Chondrocyte (in vitro differentiated cells): ENCODE measurements around the gene PPP1R12C. TPM values are rescaled to one million over a fixed set of nuclear protein-coding genes. Genes with fewer than 3 reads are reported as not detected.
A peak's percentile ranks its signal among the peaks of the same experiment; 100 is the strongest.

ENCODE experiments used
- DNase-seq: peaks from one replicate; pipeline ENCODE4 v3.0.0; 2021; ENCODE audit warnings: mixed read lengths, low spot score
- H3K27ac Mint-ChIP-seq: one replicate; pipeline ENCODE4 v1.8.0; 2021; ENCODE audit warnings: mild to moderate bottlenecking, moderate library complexity, mixed read lengths; ENCODE audit not compliant: unreplicated experiment
- H3K27me3 Mint-ChIP-seq: 2 replicates; pipeline ENCODE4 v1.8.0; 2021; ENCODE audit warnings: low read depth, mixed read lengths
- H3K36me3 Mint-ChIP-seq: 2 replicates; pipeline ENCODE4 v1.8.0; 2021; ENCODE audit warnings: low read depth, mixed read lengths
- H3K4me1 Mint-ChIP-seq: 2 replicates; pipeline ENCODE4 v1.8.0; 2021; ENCODE audit warnings: low read depth, mild to moderate bottlenecking, mixed read lengths
- H3K4me3 Mint-ChIP-seq: one replicate; pipeline ENCODE4 v1.8.0; 2021; ENCODE audit warnings: mild to moderate bottlenecking, moderate library complexity, mixed read lengths; ENCODE audit not compliant: unreplicated experiment
- H3K9me3 Mint-ChIP-seq: 2 replicates; pipeline ENCODE4 v1.8.0; 2021; ENCODE audit warnings: low read depth, mixed read lengths
- microRNA-seq: library from miRNA; unstranded; fragments of <30 nt; microRNA quantifications from one replicate; pipeline ENCODE4 v1.2.0, GENCODE V29; 2020; ENCODE audit warnings: borderline number of aligned reads
- total RNA-seq: library from RNA; stranded (reverse); gene quantifications from 3 replicates; pipeline ENCODE4 v1.2.1, GENCODE V29; 2021
- TF ChIP-seq, protein P1 (sequence below): fragments of 200-600 bp; sonication (generic); IDR thresholded peaks from 2 replicates; pipeline ENCODE4 v1.5.0; 2021; ENCODE audit warnings: antibody characterized with exemption, mild to moderate bottlenecking, moderate library complexity

PPP1R12C gene
- total RNA-seq, 1 donor from 2014 or later, result 103 TPM

DNA sequence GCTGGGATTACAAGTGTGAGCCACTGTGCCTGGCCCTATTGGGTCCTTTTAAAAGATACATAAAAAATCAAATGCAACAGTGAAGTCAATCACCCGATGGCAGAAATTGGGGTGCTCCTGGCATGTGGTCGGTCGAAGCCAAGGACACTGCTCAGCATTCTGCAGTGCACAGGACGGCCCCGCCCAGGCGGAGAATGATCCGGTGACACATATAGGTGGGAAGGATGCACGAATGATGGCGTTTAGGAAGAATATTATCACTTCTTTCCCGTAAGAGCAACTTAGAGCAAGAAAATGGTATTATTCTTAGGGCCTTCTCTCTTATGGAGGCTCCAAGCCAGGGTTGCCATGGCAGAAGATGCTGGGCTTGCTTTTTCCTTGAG, 76.2 kb downstream of the PPP1R12C start:
- Mint-ChIP-seq H3K4me3 (no peak overlapping the region), H3K27me3 (no peaks in the 10 kb centered on the region), H3K27ac (no peak overlapping the region), H3K4me1 (no peaks in the 10 kb centered on the region), H3K9me3 (no peaks in the 10 kb centered on the region), H3K36me3 (peaks cover 18% of the 10 kb centered on the region)
- peak; percentile 59 for DNase-seq
- TF ChIP-seq, protein P1, sequence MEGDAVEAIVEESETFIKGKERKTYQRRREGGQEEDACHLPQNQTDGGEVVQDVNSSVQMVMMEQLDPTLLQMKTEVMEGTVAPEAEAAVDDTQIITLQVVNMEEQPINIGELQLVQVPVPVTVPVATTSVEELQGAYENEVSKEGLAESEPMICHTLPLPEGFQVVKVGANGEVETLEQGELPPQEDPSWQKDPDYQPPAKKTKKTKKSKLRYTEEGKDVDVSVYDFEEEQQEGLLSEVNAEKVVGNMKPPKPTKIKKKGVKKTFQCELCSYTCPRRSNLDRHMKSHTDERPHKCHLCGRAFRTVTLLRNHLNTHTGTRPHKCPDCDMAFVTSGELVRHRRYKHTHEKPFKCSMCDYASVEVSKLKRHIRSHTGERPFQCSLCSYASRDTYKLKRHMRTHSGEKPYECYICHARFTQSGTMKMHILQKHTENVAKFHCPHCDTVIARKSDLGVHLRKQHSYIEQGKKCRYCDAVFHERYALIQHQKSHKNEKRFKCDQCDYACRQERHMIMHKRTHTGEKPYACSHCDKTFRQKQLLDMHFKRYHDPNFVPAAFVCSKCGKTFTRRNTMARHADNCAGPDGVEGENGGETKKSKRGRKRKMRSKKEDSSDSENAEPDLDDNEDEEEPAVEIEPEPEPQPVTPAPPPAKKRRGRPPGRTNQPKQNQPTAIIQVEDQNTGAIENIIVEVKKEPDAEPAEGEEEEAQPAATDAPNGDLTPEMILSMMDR, result no peak

Small RNA genes within 50 kb of the gene (microRNA-seq; reads per million reads assigned to microRNA genes)
- not detected for gene MIR7975

Other genes starting within 250 kb of the PPP1R12C start
- not detected in 3 replicates for gene FCAR, start 243.4 kb downstream of the PPP1R12C start, total RNA-seq
- not detected in 3 replicates for gene NCR1, start 211.5 kb downstream of the PPP1R12C start, total RNA-seq
- not detected in 3 replicates for gene NLRP7, start 170.1 kb downstream of the PPP1R12C start, total RNA-seq
- 19.1 to 21.7 TPM (median 21.1 TPM) in 3 replicates for gene NLRP2, start 151.3 kb downstream of the PPP1R12C start, total RNA-seq
- gene GP6, start 79.4 kb downstream of the PPP1R12C start, total RNA-seq, result 0.51 TPM in 1 of 3 replicates, not detected in the others
- 9.7 to 13.7 TPM (median 11.1 TPM) in 3 replicates for gene RDH13, start 54.5 kb downstream of the PPP1R12C start, total RNA-seq
- gene EPS8L1, start 41.8 kb downstream of the PPP1R12C start, total RNA-seq, result 4.1 to 7.9 TPM (median 6.8 TPM) in 3 replicates
- gene TNNT1, start 31.6 kb upstream of the PPP1R12C start, total RNA-seq, result 0.62 TPM in 1 of 3 replicates, not detected in the others
- not detected in 3 replicates for gene TNNI3, start 40.1 kb upstream of the PPP1R12C start, total RNA-seq
- 0.90 to 2.2 TPM (median 1.3 TPM) in 3 replicates for gene DNAAF3, start 49.0 kb upstream of the PPP1R12C start, total RNA-seq
- gene SYT5, start 62.7 kb upstream of the PPP1R12C start, total RNA-seq, result 0.80 TPM in 1 of 3 replicates, not detected in the others
- 0.42 to 0.54 TPM in 2 of 3 replicates, not detected in the other for gene PTPRH, start 91.9 kb upstream of the PPP1R12C start, total RNA-seq
- 1.4 to 1.5 TPM (median 1.4 TPM) in 3 replicates for gene TMEM86B, start 111.1 kb upstream of the PPP1R12C start, total RNA-seq
- 47.6 to 58.4 TPM (median 49.9 TPM) in 3 replicates for gene PPP6R1, start 141.4 kb upstream of the PPP1R12C start, total RNA-seq
- gene HSPBP1, start 162.5 kb upstream of the PPP1R12C start, total RNA-seq, result 22.7 to 30.3 TPM (median 24.2 TPM) in 3 replicates
- 14.0 to 15.9 TPM (median 15.3 TPM) in 3 replicates for gene BRSK1, start 166.4 kb upstream of the PPP1R12C start, total RNA-seq
- not detected in 3 replicates for gene TMEM150B, start 207.7 kb upstream of the PPP1R12C start, total RNA-seq
- 9.5 to 14.6 TPM (median 9.7 TPM) in 3 replicates for gene KMT5C, start 222.2 kb upstream of the PPP1R12C start, total RNA-seq
- gene COX6B2, start 237.1 kb upstream of the PPP1R12C start, total RNA-seq, result 0.17 to 0.23 TPM in 2 of 3 replicates, not detected in the other
- gene GARIN5B, start 245.6 kb upstream of the PPP1R12C start, total RNA-seq, result not detected in 3 replicates